Posterior vena cava (tissue), 2 donors: Measurements from ENCODE around the gene VIM. TPM values are rescaled to one million over a fixed set of nuclear protein-coding genes. Genes with fewer than 3 reads are reported as not detected.

ENCODE experiments used
- DNase-seq: peaks from one replicate; pipeline ENCODE4 v3.0.0-alpha.2; 2020; ENCODE audit warnings: low spot score
- intact Hi-C, 2 donors: fragments of 100-400 bp; cut with DNase I; formaldehyde crosslinking; loops; one replicate each; pipeline versions ENCODE4 v1.14.1 to v1.14.2; 2022 to 2023
- long read RNA-seq, 2 donors: library from polyadenylated mRNA; unstranded; transcript quantifications; one replicate each; pipeline ENCODE4 v2.0.0, GENCODE V29; 2020 to 2021
- total RNA-seq, 2 donors: library from RNA; stranded (reverse); fragmentation: NEBNext Ultra II Directional; extraction: Animal tissue kit (Norgen Biotek cat#: 25700); gene quantifications; one replicate each; pipeline ENCODE4 v1.2.1, GENCODE V29; 2021
- donor health status: DM: yes; HTN: yes; CAD: no.
- donor health status: DM: yes; HTN: yes; CAD: no.

Gene VIM
- 1,000 to 10,000 TPM; 2,278 to 2,643 TPM for total RNA-seq
- long read RNA-seq, donor 1, transcript VIM-201 (9 exons, 1,868 nt) = major isoform, 925 of 995 reads
- long read RNA-seq, donor 1, partial matches to known transcripts = 50 of 995 reads
- long read RNA-seq, donor 1, other reads (novel, unspliced or antisense) = 19 of 995 reads
- long read RNA-seq, donor 2, transcript VIM-201 (9 exons, 1,868 nt) = major isoform, 13,703 of 14,143 reads
- long read RNA-seq, donor 2, transcript VIM-206 (8 exons, 2,272 nt) = minor isoform, 5 of 14,143 reads
- long read RNA-seq, donor 2, partial matches to known transcripts = 207 of 14,143 reads
- long read RNA-seq, donor 2, other reads (novel, unspliced or antisense) = 228 of 14,143 reads

DNA sequence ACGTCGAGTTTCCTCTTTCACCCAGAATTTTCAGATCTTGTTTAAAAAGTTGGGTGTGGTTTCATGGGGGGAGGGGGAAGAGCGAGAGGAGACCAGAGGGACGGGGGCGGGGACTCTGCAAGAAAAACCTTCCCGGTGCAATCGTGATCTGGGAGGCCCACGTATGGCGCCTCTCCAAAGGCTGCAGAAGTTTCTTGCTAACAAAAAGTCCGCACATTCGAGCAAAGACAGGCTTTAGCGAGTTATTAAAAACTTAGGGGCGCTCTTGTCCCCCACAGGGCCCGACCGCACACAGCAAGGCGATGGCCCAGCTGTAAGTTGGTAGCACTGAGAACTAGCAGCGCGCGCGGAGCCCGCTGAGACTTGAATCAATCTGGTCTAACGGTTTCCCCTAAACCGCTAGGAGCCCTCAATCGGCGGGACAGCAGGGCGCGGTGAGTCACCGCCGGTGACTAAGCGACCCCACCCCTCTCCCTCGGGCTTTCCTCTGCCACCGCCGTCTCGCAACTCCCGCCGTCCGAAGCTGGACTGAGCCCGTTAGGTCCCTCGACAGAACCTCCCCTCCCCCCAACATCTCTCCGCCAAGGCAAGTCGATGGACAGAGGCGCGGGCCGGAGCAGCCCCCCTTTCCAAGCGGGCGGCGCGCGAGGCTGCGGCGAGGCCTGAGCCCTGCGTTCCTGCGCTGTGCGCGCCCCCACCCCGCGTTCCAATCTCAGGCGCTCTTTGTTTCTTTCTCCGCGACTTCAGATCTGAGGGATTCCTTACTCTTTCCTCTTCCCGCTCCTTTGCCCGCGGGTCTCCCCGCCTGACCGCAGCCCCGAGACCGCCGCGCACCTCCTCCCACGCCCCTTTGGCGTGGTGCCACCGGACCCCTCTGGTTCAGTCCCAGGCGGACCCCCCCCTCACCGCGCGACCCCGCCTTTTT, at the start of gene VIM:
Gene VIM, plus strand, starts transcription at position 151 of the 925 bp plus-strand sequence. CDS start 1,182 bp downstream, outside the sequence.
- DNase-seq = peak; percentile 98
- intact Hi-C loops = no loop called here

DNA sequence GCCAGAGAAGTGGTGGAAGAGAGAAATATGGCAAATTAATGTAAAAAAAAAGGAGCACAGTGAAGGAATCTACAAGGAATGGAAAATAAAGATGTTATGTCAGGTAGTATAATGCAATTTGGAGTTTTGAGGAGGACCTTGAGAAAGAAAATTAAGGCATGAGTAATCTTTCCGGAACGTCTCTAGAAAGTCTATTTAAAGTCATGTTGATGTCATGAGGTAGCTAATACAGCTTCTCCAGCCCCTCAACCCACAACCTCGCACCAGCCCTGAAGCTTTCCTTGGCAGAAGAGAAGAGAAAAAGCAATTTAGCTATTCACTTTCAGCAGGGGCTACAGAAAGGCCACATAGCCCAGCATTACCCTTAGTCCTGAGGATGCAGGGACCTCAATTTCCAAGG, 49.0 kb upstream of the VIM start:
- DNase-seq = no peak
- intact Hi-C loops = no loop called here

DNA sequence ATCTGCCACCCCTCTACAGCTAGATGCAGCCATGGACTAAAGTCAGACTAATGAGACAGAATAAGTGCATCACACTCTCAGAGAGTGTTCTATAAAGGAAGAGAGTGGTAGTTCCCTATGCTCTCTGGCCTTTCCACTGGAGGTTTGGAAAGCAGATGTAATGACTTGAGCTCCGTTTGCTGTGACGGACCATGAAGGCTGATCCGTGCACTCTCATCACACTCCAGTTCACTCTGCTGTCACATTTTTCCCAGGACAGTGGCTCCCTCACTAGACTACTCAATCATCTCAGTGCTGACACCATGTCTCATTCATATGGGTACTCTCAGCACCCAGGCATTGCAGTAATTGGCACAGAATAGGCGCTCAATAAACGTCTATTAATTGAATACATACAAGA, 46.9 kb upstream of the VIM start:
- DNase-seq = no peak
- intact Hi-C loops = no loop called here

DNA sequence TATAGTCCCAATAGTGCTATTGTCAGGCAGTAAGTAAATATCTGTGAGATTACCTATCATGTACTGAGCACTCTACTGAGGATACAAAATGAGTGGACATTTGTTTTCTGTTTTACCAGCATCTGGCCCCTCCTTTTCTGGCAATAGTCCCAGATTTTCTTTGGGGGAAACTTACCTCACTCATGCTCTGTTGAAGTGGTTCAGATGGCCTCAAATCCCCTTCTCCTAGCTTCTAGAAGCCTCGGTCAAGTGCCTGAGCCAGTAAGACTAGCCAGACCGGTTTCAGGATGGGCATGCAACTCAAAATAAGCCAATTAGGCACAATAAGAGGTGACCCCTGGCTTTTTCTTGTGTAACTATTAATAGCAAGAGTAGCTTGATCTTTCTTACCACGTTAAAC, 46.3 kb upstream of the VIM start:
- intact Hi-C loops = no loop called here
- DNase-seq = no peak

DNA sequence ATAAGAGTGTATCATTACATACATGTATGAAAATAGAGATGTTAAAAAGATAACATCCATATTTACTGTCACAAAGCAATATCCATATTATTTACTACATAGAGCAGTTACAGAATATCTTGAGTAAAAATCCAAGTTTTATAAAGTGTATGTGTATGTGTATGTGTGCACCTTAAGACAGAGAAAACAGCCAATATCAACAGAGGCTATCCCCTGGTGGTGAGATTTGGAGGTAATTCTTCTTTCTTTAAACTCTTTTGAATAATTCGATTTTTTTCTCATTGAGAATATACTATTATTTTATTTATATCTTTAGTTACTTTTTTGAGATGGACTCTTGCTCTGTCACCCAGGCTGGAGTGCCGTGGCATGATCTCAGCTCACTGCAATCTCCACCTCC, 44.9 kb upstream of the VIM start:
- no peak for DNase-seq
- intact Hi-C loops = no loop called here

DNA sequence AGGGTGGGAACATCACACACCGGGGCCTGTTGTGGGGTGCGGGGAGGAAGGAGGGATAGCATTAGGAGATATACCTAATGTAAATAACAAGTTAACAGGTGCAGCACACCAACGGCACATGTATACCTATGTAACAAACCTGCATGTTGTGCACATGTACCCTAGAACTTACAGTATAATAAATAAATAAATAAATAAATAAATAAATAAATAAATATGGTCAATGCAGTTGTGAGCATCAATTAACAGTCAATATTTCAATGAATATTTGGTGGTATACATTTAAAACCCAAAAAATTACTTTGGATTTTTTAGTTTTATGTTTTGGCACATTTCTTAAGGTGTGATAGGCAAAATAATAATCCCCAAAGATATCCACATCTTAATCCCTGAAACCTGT, 42.2 kb upstream of the VIM start:
- no peak for DNase-seq
- intact Hi-C loops = no loop called here

DNA sequence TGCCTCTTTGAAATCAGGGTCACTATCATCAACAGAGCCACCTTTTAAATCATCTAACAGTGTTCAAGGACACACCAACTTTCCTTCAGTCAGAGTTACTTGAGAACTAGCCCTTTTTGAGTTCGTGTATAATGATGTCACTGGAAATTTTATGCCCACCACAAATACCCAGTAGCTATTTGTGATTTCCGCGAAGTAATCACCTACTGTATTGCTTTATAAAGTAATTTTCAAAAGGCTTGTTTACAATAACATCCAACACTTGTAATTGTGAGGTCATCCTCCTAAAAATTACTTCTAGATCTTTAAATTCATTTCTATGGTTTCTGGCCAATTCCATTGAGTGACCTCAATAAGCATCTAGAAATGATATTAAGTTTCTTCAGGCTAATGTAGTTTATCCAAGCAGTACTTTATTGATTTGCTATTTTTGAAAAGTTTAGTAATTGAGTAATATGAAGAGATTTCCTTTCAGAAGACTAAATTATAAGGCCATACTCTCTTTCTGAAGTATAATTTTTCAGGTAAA, 39.3 kb upstream of the VIM start:
- intact Hi-C loops = no loop called here
- no peak for DNase-seq

DNA sequence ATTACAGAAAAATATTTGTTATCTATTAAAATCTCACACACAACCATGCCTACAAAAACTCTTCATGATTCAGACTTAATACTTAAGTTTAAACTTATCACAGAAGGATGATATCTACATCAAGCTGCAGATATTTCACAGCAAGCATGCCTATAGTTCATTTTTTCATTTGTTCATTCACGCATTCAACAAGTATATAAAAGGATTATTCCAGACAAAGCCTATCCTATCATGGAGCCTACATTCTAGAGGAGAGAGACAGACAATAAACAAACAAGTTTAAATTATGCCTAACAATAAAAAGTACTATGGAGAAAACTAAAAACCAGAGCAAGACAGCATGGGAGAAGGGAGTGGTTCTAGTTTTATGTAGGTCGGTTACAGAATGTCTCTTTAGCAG, 37.4 kb upstream of the VIM start:
- intact Hi-C loops = no loop called here
- no peak for DNase-seq

DNA sequence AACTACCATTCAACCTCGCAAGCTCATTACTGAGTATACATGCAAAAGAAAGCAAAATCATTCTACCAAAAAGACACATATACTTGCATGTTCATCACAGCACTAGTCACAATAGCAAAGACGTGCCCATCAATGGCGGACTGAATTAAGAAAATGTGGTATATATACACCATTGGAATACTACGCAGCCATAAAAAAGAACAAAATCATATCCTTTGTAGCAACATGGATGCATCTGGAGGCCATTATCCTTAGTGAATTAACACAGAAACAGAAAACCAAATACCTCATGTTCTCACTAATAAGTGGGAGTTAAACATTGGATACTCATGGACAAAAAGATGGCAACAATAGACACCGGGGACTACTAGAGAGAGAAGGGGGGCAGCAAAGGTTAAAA, 33.0 kb upstream of the VIM start:
- no peak for DNase-seq
- intact Hi-C loops = no loop called here

DNA sequence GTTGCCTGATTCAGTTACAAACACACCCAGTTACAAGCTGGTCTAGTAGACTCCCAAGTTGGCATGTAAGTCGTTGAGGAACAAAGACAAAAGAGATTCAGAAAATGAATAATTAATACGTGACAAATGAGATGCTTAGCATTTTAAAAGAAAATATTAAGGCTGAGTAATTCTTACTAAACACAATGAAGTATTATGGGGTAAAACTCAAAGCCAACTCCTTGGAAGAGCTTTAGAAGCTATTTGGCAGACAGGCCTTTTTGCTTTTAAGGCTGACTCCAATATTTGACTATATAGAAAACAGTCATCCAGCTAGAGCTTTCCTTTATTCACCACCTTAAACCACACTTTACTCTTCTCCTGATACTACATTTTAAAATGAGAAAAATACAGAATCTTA, 32.0 kb upstream of the VIM start:
- intact Hi-C loops = no loop called here
- no peak for DNase-seq

DNA sequence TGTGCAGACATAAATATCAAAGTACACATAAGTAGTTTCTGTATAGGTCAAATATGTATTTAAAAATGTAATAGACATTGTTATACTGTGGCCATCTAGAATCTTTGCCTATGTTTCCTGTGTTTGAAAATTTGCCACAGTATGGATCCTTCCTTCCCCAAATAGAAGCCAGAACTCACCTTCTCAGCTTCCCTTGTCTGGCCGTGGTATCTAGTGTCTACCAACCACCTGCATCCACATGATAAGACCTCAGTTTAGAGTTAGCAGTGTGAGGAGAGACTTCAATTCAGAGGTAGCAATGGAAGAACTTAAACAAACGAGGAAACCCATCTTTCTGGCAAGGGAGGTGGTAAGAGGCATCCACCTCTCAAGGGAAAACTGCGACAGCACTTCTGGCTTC, 31.5 kb upstream of the VIM start:
- DNase-seq = no peak
- intact Hi-C loops = no loop called here

DNA sequence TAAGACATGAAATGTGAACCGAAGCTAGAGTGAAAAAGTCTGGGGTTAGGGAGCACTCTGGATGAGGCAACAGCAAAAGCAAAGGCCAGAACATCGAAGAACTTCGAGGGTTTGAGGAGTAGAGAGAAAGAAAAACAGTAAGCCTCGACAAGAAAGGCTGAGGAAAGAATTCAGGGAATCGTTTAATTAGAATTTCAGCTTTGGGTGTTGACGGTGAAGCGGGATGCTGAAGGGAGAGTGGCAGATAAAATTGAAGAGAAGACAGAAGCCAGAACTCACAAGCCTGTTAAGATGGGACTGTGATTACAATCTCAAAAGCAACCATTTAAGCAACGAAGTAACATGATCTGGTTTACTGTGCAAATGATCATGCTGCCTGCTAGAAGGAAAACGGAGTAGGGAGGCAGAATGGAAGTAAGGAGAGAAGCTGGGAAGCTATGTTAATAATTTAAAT, 28.7 kb upstream of the VIM start:
- intact Hi-C loops = no loop called here
- DNase-seq = no peak

DNA sequence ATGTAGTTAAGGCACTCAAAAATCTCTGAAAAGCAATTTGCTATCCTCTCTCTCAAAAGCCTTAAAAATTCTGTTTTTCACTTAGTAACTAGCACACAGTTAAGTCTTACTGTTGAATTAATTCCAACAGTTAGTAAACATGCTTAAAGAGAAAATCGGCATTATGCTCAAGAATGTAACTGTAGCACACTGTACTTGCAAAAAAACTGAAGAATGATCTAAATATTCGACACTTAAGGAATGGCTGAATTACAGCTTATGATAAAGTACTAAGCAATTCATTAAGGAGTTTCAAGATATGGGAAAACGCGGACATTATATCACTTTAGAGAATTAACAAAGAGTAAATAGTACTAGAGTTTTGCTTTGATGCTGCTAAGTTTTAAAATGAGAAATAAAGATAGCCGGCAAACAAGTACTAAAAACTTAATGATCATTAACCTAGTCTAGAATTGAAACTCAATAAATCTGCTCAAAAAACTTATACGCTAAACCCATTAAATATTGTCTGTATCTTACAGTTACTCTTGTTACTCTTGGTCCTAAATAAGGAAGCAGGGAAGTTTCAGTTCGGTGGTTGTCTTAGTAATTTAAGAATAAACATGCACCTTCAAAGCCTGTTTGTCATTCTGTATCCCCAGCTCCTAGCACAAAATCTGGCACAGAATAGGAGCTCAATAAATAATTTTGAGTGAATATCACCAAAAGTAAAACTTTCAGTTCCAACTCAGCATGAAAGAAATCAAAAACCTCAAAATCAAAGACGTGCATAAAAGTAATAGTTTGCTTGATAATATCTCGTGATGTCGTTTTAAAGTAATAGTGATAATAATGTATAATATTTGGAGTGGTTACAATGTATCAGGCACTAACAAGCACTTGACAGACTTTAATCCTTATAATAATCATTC, 27.8 kb upstream of the VIM start:
- intact Hi-C loops = no loop called here
- DNase-seq = no peak

DNA sequence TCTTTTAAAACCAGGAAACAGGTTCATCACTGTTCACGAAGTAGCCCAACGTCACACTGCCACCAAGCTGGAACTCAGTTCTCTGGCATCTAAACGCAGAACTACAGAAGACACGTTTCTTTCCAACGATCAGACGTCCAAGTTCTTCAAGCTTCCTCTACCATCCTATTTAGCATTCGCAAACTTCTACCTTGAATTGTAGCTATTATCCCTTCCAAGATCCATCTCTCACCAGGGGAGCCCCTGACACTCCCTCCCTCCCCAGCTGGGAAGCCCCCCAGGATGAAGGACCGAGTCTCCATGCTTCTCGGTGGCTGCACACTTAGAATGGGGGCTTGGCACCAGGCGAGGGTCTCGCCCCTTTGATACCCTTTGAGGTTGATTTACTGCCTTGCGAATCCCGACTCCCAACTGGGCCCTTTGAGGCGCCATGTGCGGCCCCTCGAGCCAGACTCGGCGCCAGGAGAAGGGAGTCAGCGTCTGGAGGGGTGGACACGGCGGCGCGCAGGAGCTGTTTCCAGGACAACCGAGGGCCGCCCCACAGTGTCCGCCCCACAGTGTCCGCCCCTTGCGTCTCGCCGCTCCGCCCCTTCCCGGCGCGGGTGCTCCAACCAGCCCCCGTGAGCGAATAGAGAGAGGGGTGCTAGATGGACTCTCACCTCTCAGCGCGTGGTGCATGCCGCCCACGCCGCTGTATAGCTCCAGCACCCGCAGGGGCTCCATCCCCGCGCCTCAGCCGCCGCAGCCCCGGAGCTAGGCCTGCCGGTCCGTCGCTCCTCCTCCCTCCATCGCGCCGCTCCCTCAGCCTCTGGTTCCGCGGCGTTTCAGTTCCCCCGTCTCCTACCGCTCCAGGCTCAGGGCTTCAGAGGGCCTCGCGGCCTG, 26.9 kb upstream of the VIM start, which contains the start of gene TRDMT1:
Gene TRDMT1, minus strand, starts transcription at position 761 of the 882 bp plus-strand sequence. Its CDS starts 38 bp downstream, at position 723.
- intact Hi-C loops = no loop called here
- peak; percentile 96 for DNase-seq

DNA sequence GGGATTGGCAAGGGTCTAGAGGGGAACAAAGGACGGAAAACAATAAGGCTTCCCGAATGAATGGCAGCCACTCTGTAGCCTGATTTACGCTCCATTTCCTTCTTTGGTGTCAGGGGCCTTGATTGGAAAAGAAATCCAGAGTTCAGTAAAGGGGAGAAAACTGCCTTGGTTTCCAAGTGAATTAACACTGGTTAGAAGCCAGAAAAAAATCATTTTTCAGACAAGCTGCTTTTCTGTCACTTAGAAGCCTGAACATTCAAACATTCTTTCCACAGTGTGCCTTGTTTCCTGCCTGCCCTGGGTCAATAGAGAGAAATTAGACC, 26.3 kb upstream of the VIM start:
- no peak for DNase-seq
- intact Hi-C loops = no loop called here

DNA sequence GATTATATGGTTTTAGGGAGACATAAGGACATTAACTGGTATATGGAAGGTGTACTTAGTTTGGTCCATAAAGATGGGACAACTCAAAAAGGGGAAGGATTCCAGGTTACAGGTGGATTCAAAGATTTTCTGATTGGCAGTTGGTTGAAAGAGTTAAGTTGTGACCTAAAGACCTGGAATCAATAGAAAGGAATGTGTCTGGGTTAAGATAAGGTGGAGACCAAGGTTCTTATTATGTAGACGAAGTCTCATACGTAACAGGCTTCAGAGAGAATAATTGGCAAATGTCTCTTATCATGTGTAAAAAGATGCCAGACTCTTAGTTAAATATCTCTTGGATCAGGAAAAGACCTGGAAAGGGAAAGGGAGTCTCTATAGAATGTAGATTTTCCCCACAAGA, 25.5 kb upstream of the VIM start:
- intact Hi-C loops = no loop called here
- DNase-seq = no peak

DNA sequence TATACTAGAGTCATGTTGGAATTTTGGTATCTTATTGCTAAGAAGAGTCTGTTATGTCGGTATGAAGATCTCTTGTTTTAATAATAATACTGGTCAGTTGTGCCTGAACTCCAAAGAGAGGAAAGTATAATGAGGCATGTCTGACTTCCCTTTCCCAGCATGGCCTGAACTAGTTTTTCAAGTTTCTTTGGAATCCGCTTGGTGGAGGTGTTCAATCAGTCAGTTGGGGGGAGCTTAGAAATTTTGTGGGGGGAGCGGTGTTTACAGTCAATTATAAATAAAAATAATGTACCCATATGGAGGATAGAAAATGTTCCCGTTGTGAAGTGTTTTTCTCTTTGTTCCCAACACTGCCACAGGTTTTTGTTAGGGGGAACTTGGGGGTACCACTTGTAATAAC, 25.0 kb upstream of the VIM start:
- DNase-seq = no peak
- intact Hi-C loops = no loop called here

DNA sequence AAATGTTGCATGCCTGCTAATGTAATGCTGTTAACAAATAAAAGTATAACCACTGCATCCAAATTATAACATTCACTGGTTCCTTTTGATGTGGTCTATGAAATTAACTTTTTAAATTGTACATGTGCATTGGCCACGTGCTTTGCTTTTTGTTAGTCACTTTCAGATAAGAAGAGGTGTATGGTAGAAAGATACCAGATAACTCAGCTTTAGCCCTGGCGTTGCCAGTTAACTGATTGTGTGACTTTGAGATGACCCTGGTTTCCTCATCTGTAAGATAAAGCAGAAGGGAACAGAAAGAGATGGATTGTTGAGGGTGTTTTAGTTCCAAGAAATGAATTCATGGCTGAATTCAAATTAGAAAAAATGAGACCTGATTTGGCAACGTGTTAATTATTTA, 24.6 kb upstream of the VIM start:
- no peak for DNase-seq
- intact Hi-C loops = no loop called here
